GM19468 (cell line): ENCODE measurements around the gene MISP3.

Experiments used
- ATAC-seq: cut with Tn5 transposase; IDR thresholded peaks from one replicate; pipeline ENCODE4 v1.9.1; 2021; ENCODE audit warnings: mild to moderate bottlenecking, moderate library complexity, moderate number of reproducible peaks; ENCODE audit not compliant: unreplicated experiment; ENCODE audit errors: extremely low read depth

Gene MISP3

DNA sequence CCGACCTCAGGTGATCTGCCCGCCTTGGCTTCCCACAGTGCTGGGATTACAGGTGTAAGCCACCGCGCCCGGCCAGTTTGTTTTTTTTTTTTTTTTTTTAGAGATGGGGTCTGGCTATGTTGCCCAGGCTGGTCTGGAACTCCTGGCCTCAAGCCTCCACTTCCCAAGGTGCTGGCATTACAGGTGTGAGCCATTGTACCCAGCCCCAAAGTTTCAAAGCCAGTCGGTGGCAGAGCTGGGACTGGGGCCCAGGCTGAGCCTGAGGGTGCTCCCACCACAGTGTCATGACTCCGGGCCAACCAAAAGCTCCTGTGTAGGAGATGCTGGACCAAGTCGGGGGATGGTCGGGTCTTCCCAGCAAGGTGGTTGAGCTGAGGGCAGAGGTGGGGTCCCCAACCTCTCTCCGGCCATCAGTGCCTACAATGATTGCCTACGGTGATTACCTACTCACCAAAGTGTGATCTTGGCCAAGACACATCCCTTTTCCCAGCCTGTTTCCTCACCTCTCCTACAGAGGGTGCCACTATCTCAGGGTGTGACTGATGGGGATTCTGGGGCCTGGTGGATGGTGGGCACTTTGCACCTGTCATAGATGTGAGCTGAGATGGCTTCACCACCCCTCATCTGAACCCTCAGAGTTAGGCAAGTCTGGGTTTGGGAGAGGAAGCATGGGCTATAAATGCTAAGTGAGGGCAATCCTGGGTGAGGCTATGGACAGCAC is 23.8 kb downstream of the MISP3 start:
- ATAC-seq, result no peak

DNA sequence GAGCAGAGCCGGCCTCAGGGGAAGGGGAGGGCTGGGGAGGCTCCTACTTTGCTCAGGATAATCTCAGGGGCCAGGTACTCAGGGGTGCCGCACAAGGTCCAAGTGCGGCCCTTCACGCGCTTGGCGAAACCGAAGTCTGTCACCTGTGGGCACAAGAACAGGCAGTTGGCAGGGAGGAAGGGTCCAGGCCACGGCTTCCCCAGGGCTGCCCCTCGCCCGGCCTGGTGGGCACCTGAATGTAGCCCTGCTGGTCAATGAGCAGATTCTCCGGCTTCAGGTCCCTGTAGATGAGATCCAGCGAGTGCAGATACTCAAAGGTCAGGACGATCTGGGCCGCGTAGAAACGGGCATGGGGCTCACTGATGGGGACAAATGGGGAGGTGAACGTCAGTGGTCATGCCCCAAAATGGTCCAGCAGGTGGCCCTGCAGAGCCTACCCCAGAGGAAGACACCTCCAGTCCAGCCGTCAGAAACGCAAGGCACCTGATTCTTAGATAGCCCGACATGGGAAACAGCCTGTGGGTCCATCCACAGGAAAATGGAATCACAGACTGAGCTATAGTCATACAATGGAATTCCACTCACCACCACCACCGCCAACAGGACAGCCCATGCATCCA is 25.1 kb downstream of the MISP3 start:
- ATAC-seq, result no peak

DNA sequence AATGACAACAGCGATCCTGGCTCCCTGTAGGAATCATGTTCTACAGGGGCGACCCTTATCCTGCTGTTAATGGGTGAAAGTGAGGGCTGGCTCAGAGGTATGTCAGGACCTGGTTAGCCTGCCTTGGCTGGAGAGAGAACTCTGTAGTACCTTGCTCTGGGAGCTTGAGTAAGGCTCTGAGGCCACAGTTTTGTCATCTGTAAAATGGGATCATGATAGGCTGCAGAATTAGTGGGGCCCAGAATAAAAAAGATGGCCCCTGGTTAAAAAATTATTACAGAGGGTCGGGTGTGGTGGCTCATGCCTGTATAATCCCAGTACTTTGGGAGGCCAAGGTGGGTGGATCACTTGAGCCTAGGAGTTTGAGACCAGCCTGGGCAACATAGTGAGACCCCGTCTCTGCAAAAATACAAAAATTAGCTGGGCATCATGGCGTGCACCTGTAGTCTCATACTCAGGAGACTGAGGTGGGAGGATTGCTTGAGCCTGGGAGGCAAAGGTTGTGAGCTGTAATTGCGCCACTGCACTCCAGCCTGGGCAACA is 28.5 kb downstream of the MISP3 start:
- ATAC-seq, result no peak

DNA sequence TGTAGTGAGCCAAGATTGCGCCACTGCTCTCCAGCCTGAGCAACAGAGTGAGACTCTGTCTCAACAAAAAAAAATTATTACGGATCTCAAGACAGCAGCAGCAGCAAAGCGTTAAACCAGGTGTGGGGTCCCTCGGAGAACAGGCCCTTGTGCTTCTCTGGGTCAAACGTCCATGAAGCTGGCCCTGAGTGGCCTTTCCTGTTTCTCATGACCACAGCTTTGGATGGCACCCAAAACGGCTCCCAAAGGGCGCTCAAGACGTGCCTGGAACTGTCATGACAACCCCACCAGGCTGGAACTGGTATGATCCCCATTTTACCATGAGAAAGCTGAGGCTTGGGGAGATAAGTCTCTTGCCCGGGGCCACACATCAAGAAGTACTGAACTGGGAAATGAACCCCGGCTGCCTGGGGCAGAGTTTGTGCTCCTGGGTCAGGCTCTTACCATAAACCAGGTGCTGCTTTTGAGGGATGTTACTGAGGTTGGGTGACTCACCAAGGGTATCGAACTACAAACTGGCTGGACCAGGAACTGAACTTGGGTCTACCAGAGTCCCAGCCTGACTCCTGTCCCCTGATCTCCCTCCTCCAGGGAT is 29.6 kb downstream of the MISP3 start:
- ATAC-seq, result no peak

DNA sequence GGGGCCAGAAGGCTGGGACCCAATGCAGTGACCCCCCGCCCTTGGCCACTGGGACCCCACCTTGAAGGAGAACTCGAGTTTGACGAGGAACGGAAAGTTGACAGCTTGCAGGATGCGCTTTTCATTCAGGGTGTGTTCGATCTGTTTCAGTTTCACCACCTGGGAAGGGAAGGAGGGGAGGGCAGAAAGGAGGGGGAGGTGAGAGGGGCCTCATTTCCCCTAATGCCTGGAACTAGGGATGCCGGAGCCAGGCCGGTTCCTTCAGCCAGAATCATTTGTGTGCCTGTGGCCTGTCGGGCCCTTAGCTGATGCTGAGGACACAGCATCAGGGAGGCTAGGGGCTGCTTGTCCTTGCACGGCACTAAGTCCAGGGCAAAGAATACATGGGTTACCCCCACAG is 30.2 kb downstream of the MISP3 start:
- no peak for ATAC-seq

DNA sequence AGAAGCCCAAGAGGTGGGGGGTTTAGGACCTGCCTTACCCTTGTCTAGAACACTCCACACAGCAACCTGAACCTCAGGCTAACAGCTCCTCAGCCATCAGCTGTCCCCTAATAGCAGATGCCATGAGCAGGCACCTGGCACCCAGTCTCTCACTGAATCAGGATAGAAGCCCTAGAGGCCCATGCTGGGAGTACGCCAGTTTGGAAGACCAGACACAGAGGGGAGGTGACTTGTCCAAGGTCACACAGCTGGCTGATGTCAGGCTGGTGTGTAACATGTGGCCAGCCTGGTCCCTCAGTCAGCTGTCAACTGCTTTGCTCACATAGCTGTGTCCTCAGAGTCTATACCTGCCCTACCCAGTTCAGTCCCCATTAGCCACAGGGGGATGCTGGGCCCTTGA is 30.7 kb downstream of the MISP3 start:
- ATAC-seq, result no peak

DNA sequence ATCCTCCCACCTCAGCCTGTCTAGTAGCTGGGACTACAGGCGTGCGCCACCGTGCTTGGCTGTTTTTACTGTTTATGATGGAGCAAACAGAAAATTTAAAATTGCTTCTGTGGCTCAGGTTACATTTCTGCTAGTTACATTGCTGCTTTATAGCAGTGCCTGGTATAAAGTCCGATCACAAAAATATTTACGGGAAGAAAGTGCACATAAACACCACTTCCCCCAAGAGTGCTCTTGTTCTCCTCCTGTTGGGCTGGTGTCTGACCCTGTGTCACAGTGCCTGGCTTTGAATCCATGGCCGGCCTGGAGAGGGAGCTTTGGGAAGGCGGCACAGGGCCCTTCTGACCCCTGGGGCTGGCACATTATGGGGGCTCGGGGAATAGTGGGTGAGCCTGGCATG is 33.1 kb downstream of the MISP3 start:
- no peak for ATAC-seq

DNA sequence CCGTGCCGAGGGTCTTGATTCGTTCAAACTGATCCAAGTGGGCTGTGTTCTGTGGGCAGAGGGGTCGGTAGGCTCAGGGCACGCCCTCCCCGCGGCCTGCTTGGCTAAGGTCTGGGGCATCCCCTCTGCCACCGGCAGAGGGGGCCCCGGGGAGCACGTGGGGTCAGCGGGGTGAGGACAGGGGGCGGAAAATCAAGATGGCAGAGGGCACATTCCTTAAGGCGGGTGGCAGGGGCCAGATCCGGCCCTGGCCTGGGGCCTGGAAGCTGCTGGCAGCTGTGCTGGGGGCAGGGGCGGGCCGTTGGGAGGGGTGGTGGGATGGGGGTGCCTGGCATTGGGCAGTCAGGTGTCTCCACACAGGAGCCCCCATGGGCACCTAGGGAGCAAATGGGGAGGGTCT is 34.3 kb downstream of the MISP3 start:
- ATAC-seq, result no peak

DNA sequence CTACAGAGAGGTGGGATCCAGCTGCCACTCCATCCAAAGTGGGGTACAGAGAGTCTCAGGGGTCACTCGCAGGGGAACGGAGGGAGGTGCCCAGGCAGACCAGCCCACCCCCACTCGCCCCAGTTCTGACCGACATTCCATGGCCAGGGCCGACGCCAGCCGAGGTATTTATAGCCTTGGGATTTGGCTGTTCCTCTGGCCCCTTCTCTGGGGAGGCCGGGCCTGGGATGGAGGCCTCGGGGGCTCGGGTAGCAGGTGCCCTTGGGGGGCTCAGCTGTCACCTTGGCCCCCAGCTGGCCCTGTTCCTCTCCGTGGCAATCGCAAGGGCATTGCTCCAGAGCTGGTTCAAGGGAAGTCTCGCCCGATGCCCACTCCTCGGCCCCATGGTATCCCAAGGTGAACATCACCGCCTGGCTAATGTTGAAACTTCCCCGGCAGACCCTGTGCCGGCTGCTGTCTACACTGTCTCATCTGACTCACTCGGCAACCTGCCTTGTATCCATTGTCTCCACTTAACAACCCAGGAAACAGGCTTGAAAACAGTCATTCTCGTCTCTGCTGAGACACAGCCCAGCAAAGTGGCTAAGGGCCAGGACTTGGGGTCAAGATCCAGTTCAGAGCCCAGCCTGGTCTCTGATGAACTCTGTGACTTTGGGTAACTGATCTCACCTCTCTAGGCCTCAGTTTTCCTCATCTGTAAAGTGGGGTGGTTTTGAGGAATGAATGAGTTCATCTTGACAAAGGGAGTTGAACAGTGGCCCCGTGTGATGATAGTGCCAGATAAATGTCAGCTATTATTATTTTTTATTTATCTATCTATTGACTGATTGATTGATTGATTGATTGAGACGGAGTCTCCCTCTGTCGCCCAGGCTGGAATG is 35.2 kb downstream of the MISP3 start:
- ATAC-seq, result no peak

DNA sequence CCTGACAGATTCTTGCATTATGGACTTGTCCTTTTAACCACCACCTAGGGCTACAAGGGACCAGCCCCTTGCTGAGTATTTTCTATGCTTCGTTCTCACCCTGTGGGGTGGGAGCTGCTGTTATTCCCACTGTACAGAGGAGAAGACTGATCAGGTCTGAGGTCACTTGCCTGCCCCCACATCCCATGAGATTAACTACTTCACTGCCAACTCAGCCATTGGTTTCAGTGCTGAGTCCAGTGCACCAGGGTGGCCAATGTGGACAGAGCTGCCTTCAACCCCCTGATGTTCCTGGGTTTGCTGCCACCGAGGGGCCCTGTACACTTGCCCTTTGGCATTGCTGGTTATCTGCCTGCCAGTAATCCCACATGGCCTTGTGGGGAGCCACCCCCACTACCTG is 38.1 kb downstream of the MISP3 start:
- ATAC-seq, result no peak

DNA sequence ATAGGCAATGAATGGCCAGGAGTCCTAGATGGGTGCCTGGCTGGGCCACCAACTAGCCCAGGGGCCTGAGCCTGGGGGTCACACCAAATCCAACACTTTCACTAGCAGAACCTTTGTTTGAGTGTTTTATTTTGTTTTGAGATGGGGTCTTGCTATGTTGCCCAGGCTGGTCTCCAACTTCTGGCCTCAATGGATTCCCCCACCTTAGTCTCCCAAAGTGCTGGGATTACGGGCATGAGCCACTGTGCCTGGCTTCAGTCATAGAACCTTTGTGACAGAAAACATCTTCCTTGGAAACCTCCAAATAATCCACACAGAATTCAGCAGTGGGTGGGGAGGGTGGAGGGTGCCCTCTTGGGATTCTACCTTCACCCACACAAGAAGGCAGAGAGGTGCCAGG is 38.9 kb downstream of the MISP3 start:
- no peak for ATAC-seq

DNA sequence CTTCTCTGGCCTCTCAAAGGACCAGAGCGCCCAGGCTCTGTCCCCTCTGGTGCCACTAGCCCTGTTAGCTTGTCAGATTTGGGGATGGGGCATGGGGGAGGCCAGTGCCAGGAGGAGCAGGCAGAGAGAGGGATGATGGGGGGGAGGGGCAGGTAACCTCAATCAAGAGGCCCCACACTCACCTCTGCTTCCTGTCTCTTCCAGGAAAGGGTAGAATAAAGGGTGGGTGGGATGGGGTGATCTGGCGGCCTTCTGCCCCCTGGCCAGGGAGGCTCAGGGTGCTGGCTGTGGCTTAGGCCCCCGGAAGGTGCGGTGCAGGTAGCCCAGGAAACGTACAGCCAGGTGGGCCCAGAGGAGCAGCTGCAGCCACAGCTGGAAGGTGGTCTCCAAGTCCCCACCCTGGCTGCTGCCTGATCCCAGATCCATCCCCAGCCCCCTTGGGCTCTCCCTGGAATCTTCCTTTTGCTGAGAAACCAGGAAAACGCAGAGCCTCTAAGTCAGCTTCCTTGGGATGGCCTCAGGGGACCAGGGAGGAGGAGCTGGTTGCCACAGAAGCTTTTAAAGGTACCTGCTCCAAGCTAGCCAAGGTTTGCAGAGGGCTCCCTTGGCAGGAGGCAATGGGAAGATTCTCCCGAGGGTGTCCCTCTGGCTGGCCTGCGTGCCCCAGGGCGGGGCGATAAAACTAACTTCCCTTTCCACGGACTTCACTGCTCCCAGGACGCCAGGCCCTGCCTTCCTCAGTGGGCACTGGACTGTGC is 39.6 kb downstream of the MISP3 start:
- ATAC-seq, result no peak

DNA sequence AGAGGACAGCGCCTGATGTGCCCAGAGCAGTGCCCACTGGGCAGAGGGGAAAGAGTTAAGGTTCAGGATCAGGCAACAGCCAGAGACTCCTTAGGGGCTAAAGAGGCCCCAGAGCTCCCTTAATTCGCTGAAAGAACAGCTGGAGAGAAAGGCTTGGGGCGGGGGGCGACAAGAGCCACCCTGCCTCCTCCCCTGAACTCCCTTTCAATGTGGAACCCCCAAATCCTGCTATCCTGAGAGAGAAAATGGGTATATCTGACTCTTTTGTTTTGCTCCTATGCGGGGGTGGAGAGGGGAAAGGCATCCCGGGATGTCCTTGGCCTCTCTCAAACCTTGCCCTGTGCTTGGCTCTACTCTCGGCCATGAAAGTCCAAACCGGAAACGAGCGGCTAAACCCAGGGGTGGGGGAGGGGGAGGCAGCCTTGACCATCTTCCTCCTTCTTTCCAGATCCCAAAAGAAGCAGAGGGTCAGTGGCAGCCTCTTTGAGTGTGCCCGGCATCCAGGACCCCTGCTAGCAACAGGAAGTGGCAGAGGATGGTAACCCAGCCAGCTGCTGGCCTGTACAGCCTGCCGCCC is 40.3 kb downstream of the MISP3 start:
- ATAC-seq, result no peak

DNA sequence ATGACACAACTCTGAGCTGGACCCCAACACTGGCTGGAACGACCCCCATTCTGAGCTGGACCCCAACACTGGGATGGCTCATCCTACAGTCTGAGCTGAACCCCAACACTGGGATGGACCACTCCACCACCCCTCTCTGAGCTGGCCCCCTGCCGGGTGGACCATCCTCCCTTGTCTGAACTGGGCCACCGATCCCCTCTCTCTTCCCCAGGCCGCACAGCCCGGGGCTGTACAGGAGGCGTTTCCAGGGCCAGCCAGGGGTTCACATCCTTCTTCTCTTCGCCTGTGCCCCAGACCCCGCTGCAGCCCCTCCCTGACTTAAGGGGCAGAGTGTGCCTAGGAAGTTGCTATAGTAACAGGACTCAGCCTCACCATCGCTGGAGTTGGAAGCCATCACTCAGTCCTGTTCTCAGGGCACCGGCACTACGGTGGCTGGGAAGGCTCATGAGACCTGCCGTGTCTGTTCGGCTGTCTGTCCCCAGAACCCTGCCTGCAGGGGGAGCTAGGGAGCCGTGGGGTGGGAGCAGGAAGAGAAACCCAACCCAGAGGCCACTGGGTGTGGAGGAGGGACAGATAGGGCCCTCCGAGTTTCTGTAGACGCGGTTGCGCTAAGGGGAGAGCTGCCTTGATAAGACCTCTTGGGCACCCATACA is 41.3 kb downstream of the MISP3 start:
- ATAC-seq, result no peak

DNA sequence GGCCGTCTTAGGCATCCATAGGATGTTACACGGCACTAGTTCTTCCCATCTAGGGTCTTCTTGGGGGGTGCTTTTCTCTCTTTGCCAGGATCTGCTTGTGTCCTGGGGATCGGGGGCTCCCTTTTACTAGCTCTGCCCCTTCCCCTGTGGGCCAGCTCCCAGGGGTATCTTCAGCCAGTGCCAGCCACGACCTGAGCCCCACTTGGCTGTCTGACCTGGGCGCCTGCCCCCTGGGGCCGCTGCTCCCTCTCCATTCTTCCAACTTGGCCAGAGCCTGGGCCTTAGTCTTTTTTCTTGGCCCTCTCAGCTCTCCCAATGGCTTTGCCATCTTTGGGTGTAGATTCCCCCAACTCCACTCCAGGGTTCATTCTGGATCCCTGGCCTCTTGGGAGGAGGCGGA is 41.9 kb downstream of the MISP3 start:
- ATAC-seq, result no peak

DNA sequence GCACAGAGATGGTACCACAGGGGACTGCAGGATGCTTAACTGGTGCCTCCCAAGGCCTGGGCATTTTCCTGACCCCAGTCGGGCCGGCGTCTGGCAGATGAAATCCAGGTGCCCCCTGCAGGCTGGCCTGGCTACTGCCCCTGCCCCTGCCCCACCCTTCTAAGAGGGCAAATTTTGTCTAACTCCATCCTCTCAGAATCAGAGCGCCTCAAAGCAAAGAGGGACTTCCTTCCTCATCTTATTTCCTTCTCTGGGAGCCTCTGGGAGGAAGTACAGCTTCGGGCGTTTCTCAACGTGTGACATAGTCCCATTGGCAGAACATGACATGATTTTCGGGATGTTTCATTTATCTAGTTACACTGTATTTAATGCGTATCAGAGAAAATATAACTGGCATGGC is 42.3 kb downstream of the MISP3 start:
- no peak for ATAC-seq

DNA sequence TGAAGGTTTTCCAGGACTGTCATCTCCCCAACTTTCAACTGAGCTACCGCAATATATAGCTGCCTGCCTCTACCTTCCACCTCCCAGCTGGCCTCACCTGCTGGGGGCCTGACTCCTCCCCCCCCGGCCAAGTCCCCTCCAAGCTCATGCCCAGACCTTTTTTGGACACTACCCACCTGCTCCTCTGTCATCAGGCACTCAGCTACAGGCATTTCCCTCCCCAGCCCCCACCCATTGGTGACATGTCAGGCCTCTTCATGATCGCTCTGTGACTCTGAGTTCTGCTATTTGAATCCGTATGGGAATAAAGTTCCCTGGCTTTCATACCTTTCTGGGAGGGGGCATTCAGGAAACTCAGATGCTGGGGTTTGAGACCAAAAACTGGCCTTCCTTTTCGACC is 43.2 kb downstream of the MISP3 start:
- no peak for ATAC-seq

DNA sequence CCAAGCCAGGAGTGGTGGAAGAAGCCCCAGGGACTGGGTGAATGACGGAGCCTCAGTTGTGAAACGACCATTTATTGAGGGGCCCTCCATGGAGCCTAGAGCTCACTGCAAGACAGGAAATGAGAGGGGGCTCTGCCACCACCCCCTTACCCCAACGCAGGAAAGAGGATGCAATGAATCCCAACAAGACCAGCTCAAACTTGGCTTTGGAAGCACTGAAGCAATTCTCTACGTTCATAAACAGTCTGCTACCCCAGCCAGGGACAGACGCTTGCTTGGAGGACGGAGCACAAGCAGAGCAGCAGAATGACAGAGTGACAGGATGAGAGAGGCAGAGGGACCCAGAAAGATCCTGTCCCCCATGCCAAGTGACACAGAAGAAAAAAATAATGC is 43.9 kb downstream of the MISP3 start:
- ATAC-seq, result no peak

DNA sequence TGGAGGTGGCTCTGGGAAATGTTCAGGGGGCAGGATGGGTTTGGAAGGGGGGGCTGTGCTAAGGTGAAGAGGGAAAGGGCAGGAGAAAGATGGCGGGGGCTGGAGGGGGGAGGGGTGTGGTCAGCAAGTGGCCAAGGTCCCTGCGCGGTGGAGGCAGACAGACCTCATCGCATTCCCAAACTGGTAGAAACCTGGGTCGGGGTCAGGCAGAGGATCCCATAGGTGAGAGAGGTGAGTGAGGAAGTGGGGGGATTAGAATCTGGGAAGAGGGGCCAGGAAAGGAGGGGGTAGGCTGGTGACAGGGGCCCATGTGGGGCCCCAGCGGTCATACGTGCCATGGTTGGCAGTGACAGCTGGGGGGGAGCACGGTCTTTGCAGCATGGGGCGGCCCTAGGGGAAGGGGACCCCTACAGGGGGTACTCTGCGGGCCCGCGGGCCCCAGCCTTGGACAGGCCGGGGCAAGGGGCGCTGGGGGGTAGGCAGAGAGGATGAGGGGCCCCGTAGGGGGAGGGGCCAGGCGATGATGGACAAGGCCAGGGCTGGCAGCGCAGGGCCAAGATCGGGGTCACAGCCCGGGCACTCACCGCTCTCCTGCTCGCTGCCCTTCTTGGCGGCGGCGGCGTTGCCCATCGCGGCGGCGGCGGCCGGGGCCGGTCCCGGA is 44.5 kb downstream of the MISP3 start:
- ATAC-seq, result no peak
